Caki2 (cell line): ENCODE data around the gene IDH3G. TPM values are rescaled to one million over a fixed set of nuclear protein-coding genes. Genes with fewer than 3 reads are reported as not detected.

Experiments
- DNase-seq: peaks from one replicate; pipeline ENCODE4 v3.0.0-alpha.2; 2015; ENCODE audit warnings: low read depth
- in situ Hi-C: cut with HindIII; loops from 2 replicates; pipeline ENCODE4 v1.10.0; 2016; ENCODE audit warnings: low sequenced_read_pairs, low pct_unique_long_range_greater_than_20kb, mixed read lengths
- total RNA-seq: library from RNA; depleted of rRNA; stranded (reverse); fragments of >200 nt; shearing (Covaris generic); gene quantifications from 2 replicates; pipeline ENCODE4 v1.2.3, GENCODE V29; 2014; ENCODE audit warnings: low replicate concordance

Gene IDH3G
- total RNA-seq, 1 experiment from 2014 or later, result 63.0 TPM

- no peak for DNase-seq
- in situ Hi-C loops, result no loop called here
Measured at GRCh38 chrX:153777261-153778090, 16.7 kb downstream of the IDH3G start.

- in situ Hi-C loops, result no loop called here
- DNase-seq, result no peak
Measured at GRCh38 chrX:153776611-153777045, 17.5 kb downstream of the IDH3G start.

- in situ Hi-C loops, result no loop called here
- DNase-seq, result no peak
Measured at GRCh38 chrX:153776120-153776599, 18.0 kb downstream of the IDH3G start.

GRCh38 chrX:153775293-153776119 lies 18.7 kb downstream of the IDH3G start:
- no peak for DNase-seq
- in situ Hi-C loops, result no loop called here

GRCh38 chrX:153774576-153775292 lies 19.4 kb downstream of the IDH3G start:
- no peak for DNase-seq
- in situ Hi-C loops, result no loop called here

- in situ Hi-C loops, result no loop called here
- DNase-seq, result no peak
Measured at GRCh38 chrX:153773741-153774575, 20.2 kb downstream of the IDH3G start.

GRCh38 chrX:153773218-153773611 lies 21.0 kb downstream of the IDH3G start:
- no peak for DNase-seq
- in situ Hi-C loops, result no loop called here

GRCh38 chrX:153772316-153773217 lies 21.6 kb downstream of the IDH3G start:
- DNase-seq, result no peak
- in situ Hi-C loops, result no loop called here

- DNase-seq, result no peak
- in situ Hi-C loops, result no loop called here
Measured at GRCh38 chrX:153771415-153772315, 22.5 kb downstream of the IDH3G start.

GRCh38 chrX:153770601-153771414 lies 23.4 kb downstream of the IDH3G start:
- in situ Hi-C loops, result no loop called here
- no peak for DNase-seq

GRCh38 chrX:153769865-153770600 lies 24.1 kb downstream of the IDH3G start:
- in situ Hi-C loops, result no loop called here
- DNase-seq, result no peak

- in situ Hi-C loops, result no loop called here
- no peak for DNase-seq
Measured at GRCh38 chrX:153769158-153769864, 24.9 kb downstream of the IDH3G start.

- DNase-seq, result no peak
- in situ Hi-C loops, result no loop called here
Measured at GRCh38 chrX:153768311-153769157, 25.6 kb downstream of the IDH3G start.
